GM19395 (cell line): Measurements from ENCODE around the gene HMGN4.
"Not testable (repeated sequence)": the region's sequence is repeated elsewhere in the genome, so short reads cannot be mapped to it uniquely, and the experiment has no call there.

Source experiments
- ATAC-seq: cut with Tn5 transposase; IDR thresholded peaks from one replicate; pipeline ENCODE4 v1.9.1; 2021; ENCODE audit warnings: mild to moderate bottlenecking, moderate library complexity; ENCODE audit not compliant: unreplicated experiment

Gene HMGN4

GRCh38 chr6:26537846-26538571, at the start of gene HMGN4:
TSS of gene HMGN4 (plus strand) at chr6:26538366. CDS start at chr6:26545207, 6,841 bp downstream.
- peak; percentile 54 for ATAC-seq

GRCh38 chr6:26489996-26490964, 47.9 kb upstream of the HMGN4 start:
- ATAC-seq: no peak

- ATAC-seq: no peak
These were observed 46.6 kb upstream of the HMGN4 start for GRCh38 chr6:26491604-26492003.

- no peak for ATAC-seq
These were observed 44.9 kb upstream of the HMGN4 start for GRCh38 chr6:26493258-26493657.

GRCh38 chr6:26494117-26494516, 44.0 kb upstream of the HMGN4 start:
- ATAC-seq: no peak

- ATAC-seq: no peak
These were observed 42.9 kb upstream of the HMGN4 start for GRCh38 chr6:26495281-26495680.

- no peak for ATAC-seq
These were observed 40.6 kb upstream of the HMGN4 start for GRCh38 chr6:26497610-26498009.

- ATAC-seq: no peak
These were observed 38.1 kb upstream of the HMGN4 start, which contains the start of gene BTN1A1 for GRCh38 chr6:26500102-26500501. TSS of gene BTN1A1 (plus strand) at chr6:26500303. CDS start at chr6:26501287, 984 bp downstream.

- ATAC-seq: no peak
These were observed 36.6 kb upstream of the HMGN4 start for GRCh38 chr6:26501482-26501986.

- ATAC-seq: no peak
These were observed 36.0 kb upstream of the HMGN4 start for GRCh38 chr6:26502165-26502564.

- no peak for ATAC-seq
These were observed 35.5 kb upstream of the HMGN4 start for GRCh38 chr6:26502626-26503025.

GRCh38 chr6:26507658-26508057, 30.5 kb upstream of the HMGN4 start:
- ATAC-seq: no peak

GRCh38 chr6:26511033-26511432, 27.1 kb upstream of the HMGN4 start:
- ATAC-seq: not testable (repeated sequence)

GRCh38 chr6:26514984-26515383, 23.2 kb upstream of the HMGN4 start:
- no peak for ATAC-seq

- ATAC-seq: no peak
These were observed 21.4 kb upstream of the HMGN4 start for GRCh38 chr6:26516481-26517427.

GRCh38 chr6:26519359-26519758, 18.8 kb upstream of the HMGN4 start:
- ATAC-seq: no peak

GRCh38 chr6:26520237-26520849, 17.8 kb upstream of the HMGN4 start:
- peak; percentile 42 for ATAC-seq

GRCh38 chr6:26520850-26521599, 17.1 kb upstream of the HMGN4 start:
- ATAC-seq: peak; percentile 68
